Body of pancreas (tissue), 4 donors: ENCODE data around the gene RBBP8NL. TPM values are rescaled to one million over a fixed set of nuclear protein-coding genes. Genes with fewer than 3 reads are reported as not detected.

ENCODE experiments used
- ATAC-seq: fragments of 150-250 bp; one replicate; pipeline ENCODE4 v1.9.1; 2016
- DNase-seq, 4 donors: peaks; one replicate each; pipeline ENCODE4 v3.0.0-alpha.2; 2019
- H3K27ac ChIP-seq, 4 donors: fragments of 200-600 bp; sonication (generic); 1 replicate in 3 of 4; 2 replicates in 1 of 4; pipeline versions ENCODE4 v1.5.1 to v1.6.1; 2016 to 2019; ENCODE audit warnings: mild to moderate bottlenecking in 1 of 4, mixed read lengths in 1 of 4, moderate library complexity in 1 of 4
- H3K27me3 ChIP-seq, 2 donors: fragments of 200-600 bp; sonication (generic); one replicate each; pipeline ENCODE4 v1.6.0; 2016; ENCODE audit warnings: mild to moderate bottlenecking in 1 of 2
- H3K36me3 ChIP-seq, 2 donors: fragments of 200-600 bp; sonication (generic); replicated peaks in 1 of 2; 2 replicates each; pipeline ENCODE4 v1.5.1; 2016; ENCODE audit warnings: low read depth in 2 of 2; ENCODE audit not compliant: insufficient read depth in 1 of 2
- H3K4me1 ChIP-seq: fragments of 200-600 bp; sonication (generic); one replicate; pipeline ENCODE4 v1.6.0; 2016
- H3K4me3 ChIP-seq, 2 donors: fragments of 200-600 bp; sonication (generic); 1 replicate in 1 of 2; 2 replicates in 1 of 2; pipeline ENCODE4 v1.5.1; 2016 to 2019
- H3K9me3 ChIP-seq, 3 donors: fragments of 200-600 bp; sonication (generic); 1 replicate in 2 of 3; 2 replicates in 1 of 3; pipeline ENCODE4 v1.5.1; 2016
- CTCF ChIP-seq, 7 experiments: fragments of 450-650 bp in 4 of 7; fragments of 200-600 bp in 3 of 7; sonication (generic) in 3 of 7; IDR thresholded peaks; one replicate each; pipeline ENCODE4 v1.5.1; 2016 to 2019; ENCODE audit warnings: antibody characterized with exemption in 7 of 7
- POLR2A ChIP-seq, 3 donors: fragments of 450-650 bp; IDR thresholded peaks; one replicate each; pipeline ENCODE4 v1.6.1; 2016; ENCODE audit warnings: antibody characterized with exemption in 3 of 3, mild to moderate bottlenecking in 2 of 3
- WGBS, 2 donors: methylation state at CpG; one replicate each; pipeline ENCODE4 v1.1.5; 2017; 5-methylcytosine and 5-hydroxymethylcytosine counted together
- intact Hi-C: fragments of 100-400 bp; cut with DNase I; formaldehyde crosslinking; loops from one replicate; pipeline ENCODE4 v1.15.1; 2023
- total RNA-seq, 2 donors: library from RNA; depleted of rRNA; stranded (reverse); fragments of >200 nt; gene quantifications; one replicate each; pipeline ENCODE4 v1.1.0, GENCODE V29; 2016

Gene RBBP8NL
- total RNA-seq, 2 donors from 2014 or later: 2.3 TPM

- no peaks in the 10 kb centered on the region for H3K36me3 ChIP-seq
- TF ChIP-seq POLR2A (IDR thresholded peaks at IDR 0.05): no peak
- no peak for TF ChIP-seq CTCF (IDR thresholded peaks at IDR 0.05)
- intact Hi-C loops: no loop called here
- no peaks in the 10 kb centered on the region for H3K27me3 ChIP-seq
- H3K9me3 ChIP-seq: no peaks in the 10 kb centered on the region
- H3K4me1 ChIP-seq: peaks cover 89% of the 10 kb centered on the region
- peak overlapping the region; percentile 55 to 88 (median 79) for H3K27ac ChIP-seq
- ATAC-seq (peak; percentile 8), DNase-seq (peak in 2 of 4 donors; percentile 43 to 56)
- 0 to 21% methylated on average over 2 to 10 of the region's 10 CpGs for WGBS, 2 donors
- H3K4me3 ChIP-seq: peak overlapping the region in 1 of 2 donors; percentile 67
Measured at GRCh38 chr20:62365814-62366369, 61.4 kb downstream of the RBBP8NL start.

GRCh38 chr20:62364911-62365736 is 62.2 kb downstream of the RBBP8NL start:
- ATAC-seq (no peak), DNase-seq (peak in 3 of 4 donors; percentile 41 to 73 (median 54))
- intact Hi-C loops: no loop called here
- Histone ChIP-seq H3K27me3 (no peaks in the 10 kb centered on the region), H3K36me3 (no peaks in the 10 kb centered on the region), H3K4me3 (no peak overlapping the region), H3K9me3 (no peaks in the 10 kb centered on the region), H3K4me1 (peaks cover 89% of the 10 kb centered on the region), H3K27ac (peak overlapping the region; percentile 55 to 88 (median 79))
- 43 to 70% methylated on average over 8 to 27 of the region's 27 CpGs for WGBS, 2 donors
- no peak for TF ChIP-seq CTCF (IDR thresholded peaks at IDR 0.05)
- peak in 1 of 3 donors; percentile 3 for TF ChIP-seq POLR2A (IDR thresholded peaks at IDR 0.05)

GRCh38 chr20:62363920-62364851 is 63.2 kb downstream of the RBBP8NL start:
- no peaks in the 10 kb centered on the region for H3K27me3 ChIP-seq
- peak in 2 of 4 donors; percentile 10 to 48 for DNase-seq
- intact Hi-C loops: no loop called here

More at GRCh38 chr20:62363920-62364851, 63.2 kb downstream of the RBBP8NL start:
- H3K4me3 ChIP-seq: no peak overlapping the region
- H3K4me1 ChIP-seq: peaks cover 85% of the 10 kb centered on the region
- H3K36me3 ChIP-seq: no peaks in the 10 kb centered on the region
- H3K9me3 ChIP-seq: no peaks in the 10 kb centered on the region
- no peak for ATAC-seq
- H3K27ac ChIP-seq: peak overlapping the region; percentile 55 to 88 (median 79)
- TF ChIP-seq POLR2A (IDR thresholded peaks at IDR 0.05): no peak
- no peak for TF ChIP-seq CTCF (IDR thresholded peaks at IDR 0.05)
- WGBS, 2 donors: 73 to 82% methylated on average over 9 to 22 of the region's 22 CpGs
